GM13977 (cell line): ENCODE data around the gene TSPAN4.

Experiments
- DNase-seq: peaks from one replicate; pipeline ENCODE4 v3.0.0; 2012; ENCODE audit warnings: low spot score
- in situ Hi-C: fragments of 300-500 bp; cut with MboI; formaldehyde crosslinking; loops from one replicate; pipeline ENCODE4 v1.12.0; 2022; ENCODE audit warnings: low sequenced_read_pairs, low pct_unique_long_range_greater_than_20kb, mixed read lengths, inconsistent platforms; ENCODE audit not compliant: unreplicated experiment
- TF ChIP-seq, protein P1 (sequence below): IDR thresholded peaks from 2 replicates; pipeline ENCODE4 v1.5.1; 2012; ENCODE audit warnings: mild to moderate bottlenecking, control low read depth; ENCODE audit not compliant: insufficient read depth; ENCODE audit errors: extremely low read depth, missing control alignments

The TSPAN4 gene

GRCh38 chr11:837990-838307, 4.7 kb upstream of the TSPAN4 start:
- in situ Hi-C loops: no loop called here
- DNase-seq: no peak
- TF ChIP-seq, protein P1, sequence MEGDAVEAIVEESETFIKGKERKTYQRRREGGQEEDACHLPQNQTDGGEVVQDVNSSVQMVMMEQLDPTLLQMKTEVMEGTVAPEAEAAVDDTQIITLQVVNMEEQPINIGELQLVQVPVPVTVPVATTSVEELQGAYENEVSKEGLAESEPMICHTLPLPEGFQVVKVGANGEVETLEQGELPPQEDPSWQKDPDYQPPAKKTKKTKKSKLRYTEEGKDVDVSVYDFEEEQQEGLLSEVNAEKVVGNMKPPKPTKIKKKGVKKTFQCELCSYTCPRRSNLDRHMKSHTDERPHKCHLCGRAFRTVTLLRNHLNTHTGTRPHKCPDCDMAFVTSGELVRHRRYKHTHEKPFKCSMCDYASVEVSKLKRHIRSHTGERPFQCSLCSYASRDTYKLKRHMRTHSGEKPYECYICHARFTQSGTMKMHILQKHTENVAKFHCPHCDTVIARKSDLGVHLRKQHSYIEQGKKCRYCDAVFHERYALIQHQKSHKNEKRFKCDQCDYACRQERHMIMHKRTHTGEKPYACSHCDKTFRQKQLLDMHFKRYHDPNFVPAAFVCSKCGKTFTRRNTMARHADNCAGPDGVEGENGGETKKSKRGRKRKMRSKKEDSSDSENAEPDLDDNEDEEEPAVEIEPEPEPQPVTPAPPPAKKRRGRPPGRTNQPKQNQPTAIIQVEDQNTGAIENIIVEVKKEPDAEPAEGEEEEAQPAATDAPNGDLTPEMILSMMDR: no peak

GRCh38 chr11:838441-839279, 4.0 kb upstream of the TSPAN4 start:
- in situ Hi-C loops: no loop called here
- DNase-seq: no peak
- TF ChIP-seq, protein P1: no peak

DNA sequence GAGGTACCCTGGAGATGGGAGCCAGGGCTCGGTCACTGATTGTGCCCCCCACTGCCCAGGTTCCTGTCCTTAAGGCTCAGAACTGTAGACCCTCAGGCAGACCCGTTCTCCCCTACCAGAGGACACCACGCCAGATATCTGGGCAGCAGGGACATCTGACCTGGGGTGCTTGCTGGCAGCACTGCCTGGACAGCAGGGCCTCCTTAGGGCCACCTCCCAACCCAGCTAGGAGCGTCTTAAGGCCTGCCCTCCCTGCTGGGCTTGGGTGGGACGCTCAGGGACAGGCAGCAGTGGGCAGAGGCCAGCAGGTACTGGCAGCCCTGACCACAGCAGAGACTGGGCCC, 3.4 kb upstream of the TSPAN4 start:
- in situ Hi-C loops: no loop called here
- no peak for DNase-seq
- TF ChIP-seq, protein P1: no peak

DNA sequence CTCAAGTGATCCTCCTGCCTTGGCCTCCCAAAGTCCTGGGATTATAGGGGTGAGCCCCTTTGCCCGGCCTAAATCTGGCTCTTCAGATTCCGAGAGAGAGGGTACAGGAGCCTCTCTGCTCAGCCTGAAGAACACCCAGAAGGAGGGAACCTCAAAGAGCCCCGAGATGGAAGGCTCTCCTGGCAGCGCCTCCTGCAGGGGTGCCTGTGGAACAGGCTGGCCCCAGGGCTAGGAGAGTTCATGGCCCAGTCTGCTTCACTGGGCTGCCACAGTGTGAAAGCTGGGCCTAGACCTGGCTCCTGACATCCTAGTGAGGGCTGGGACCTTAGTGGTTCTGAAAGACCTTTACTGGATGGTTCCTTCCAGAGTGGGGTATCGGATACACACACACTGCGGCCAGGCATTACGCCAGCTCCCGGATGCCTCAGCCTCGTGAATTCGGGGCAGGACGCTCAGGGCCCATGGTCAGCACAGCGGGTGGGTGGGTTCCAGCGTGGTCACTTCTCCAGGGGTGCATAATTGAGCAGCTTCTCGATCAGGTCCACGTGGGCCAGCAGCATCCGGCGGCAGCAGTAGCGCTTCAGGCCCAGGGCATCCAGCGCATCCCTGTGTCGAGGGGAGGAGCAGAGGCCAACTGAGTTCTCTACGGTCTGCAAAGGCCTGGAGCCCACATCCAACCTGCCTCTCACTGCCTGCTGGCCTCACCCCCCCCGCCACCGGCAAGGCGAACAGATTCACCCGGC, 2.6 kb upstream of the TSPAN4 start:
- in situ Hi-C loops: no loop called here
- TF ChIP-seq, protein P1: peak; percentile 43
- DNase-seq: no peak

GRCh38 chr11:841981-842369, 677 bp upstream of the TSPAN4 start:
- in situ Hi-C loops: no loop called here
- no peak for DNase-seq
- TF ChIP-seq, protein P1: no peak

GRCh38 chr11:843086-843734, 558 bp downstream of the TSPAN4 start:
- TF ChIP-seq, protein P1: peak; percentile 18
- in situ Hi-C loops: no loop called here
- DNase-seq: no peak
